GM12874 (cell line): ENCODE results near the gene GCGR.

ENCODE experiments used
- TF ChIP-seq, protein P1 (sequence below): IDR thresholded peaks from 2 replicates; pipeline ENCODE4 v1.5.1; 2011; ENCODE audit warnings: low read depth, mild to moderate bottlenecking, control low read depth, low read length, moderate library complexity; ENCODE audit not compliant: insufficient read depth

Gene GCGR

DNA sequence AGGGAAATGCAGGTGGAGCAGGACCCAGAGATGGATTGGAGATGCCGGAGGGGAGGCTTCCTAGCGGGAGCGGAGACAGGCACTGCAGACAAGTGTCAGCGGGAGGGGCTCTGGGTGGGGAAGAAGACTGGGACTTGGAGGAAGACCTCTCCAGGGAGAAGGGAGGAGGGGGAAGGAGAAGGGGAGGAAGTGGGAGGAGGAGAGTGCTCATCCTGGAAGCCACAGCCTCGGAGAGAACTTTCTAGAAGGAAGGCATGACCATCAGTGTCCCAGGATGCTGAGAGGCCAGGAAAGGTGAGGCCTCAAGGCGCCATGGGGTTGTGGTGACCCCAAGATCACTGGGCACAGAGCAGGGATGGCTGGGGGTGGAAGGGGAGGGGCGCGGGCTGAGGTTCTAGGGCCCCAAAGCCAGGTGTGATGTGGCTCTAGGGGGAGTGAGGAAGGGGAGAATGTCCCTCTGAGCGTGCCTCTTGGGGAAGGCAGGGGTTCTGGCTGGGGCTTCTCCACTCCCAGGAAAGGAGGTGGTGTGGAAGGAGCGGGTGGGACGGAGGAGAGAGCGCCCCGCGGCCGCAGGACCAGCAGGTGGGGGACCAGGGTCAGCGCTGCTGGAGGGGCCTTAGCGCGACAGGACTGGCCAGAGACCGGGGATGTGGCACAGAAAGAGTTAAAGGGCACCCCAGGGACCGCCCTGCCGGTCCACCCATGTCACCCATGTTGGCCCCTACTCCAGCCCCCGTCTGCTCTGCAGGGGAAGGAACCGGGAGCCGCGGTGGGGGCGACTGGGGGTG, 900 bp upstream of the GCGR start:
- TF ChIP-seq, protein P1, sequence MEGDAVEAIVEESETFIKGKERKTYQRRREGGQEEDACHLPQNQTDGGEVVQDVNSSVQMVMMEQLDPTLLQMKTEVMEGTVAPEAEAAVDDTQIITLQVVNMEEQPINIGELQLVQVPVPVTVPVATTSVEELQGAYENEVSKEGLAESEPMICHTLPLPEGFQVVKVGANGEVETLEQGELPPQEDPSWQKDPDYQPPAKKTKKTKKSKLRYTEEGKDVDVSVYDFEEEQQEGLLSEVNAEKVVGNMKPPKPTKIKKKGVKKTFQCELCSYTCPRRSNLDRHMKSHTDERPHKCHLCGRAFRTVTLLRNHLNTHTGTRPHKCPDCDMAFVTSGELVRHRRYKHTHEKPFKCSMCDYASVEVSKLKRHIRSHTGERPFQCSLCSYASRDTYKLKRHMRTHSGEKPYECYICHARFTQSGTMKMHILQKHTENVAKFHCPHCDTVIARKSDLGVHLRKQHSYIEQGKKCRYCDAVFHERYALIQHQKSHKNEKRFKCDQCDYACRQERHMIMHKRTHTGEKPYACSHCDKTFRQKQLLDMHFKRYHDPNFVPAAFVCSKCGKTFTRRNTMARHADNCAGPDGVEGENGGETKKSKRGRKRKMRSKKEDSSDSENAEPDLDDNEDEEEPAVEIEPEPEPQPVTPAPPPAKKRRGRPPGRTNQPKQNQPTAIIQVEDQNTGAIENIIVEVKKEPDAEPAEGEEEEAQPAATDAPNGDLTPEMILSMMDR, result no peak

GRCh38 chr17:81804559-81805399, 829 bp downstream of the GCGR start:
- TF ChIP-seq, protein P1, result no peak

DNA sequence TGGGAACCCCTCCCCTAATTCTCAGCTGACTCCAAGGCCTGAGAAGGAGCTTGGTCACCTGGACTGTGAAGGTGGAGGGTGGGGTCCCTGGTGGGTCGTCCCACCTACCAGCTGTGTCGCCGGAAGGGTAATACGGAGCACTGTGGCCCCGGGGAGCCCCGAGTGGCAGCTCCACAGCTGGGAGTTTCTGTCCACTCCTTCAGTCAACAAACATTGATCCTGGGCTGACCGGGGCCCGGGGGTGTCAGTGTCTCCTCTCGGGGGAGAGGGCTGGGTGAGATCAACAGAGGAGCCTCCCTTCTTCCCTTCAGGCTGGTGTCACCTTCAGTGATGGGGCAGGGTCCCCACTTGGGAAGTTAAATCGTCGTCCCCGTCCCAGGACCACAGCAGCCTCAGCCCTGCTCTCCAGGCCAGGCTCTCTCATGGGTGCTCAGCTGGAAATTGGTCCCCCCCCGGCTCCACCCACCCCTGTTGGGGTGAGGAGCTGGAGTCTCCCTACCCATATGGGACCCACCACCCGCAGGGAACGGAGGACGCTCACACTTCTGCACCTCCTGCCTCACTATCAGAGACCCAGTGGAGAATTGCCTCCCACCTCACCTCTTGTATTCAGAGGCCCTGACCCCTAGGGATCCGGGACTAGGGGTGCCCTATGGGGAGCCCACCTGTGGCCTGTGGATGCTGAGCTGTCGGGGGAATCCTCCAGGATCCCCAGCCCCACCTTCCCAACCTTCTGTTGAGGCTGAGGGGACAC, 1.9 kb downstream of the GCGR start:
- TF ChIP-seq, protein P1, result no peak

DNA sequence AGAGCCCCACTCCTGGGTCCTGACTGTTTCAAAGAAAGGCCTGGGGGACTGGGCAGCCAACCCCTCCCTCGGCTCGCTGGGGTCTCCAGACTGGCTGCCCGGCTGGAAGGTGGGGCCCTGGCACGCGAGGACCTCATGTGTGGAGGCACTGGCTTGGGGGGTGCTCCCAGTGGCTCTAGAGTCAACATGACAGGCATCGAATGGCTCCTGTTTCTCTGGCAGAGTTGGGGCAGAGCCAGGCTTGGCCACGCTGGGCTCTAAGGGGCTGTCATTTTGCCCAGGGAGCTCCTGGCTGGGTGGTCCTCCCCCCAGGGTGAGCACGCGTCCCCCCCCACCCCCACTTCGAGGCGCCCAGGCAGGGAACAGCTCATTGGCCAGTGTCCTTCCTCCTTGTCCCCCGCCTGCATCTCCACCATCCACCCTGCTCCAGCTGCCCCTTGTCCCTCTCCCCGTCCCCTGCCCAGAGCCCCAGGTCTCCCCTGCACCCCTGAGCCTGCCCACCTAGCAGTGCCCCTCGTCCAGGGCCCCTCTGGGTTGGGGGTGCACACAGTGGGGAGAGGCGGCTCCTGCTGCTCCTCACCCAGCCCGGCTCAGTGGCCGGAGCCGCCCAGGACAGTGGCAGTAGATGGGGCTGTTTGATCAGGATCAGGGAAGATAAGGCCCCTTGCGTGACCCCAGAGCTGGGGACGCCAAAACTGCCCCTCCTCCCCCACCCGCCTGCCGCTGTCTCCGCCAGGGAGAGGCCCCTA, 2.7 kb downstream of the GCGR start:
- TF ChIP-seq, protein P1, result no peak

GRCh38 chr17:81807210-81807719, 3.3 kb downstream of the GCGR start:
- TF ChIP-seq, protein P1, result no peak

- TF ChIP-seq, protein P1, result no peak
Measured at GRCh38 chr17:81807839-81808238, 3.9 kb downstream of the GCGR start.
